Measurements from ENCODE around the gene PRRC2B.
A peak's percentile ranks its signal among the peaks of the same experiment; 100 is the strongest.
"Not testable (repeated sequence)": the region's sequence is repeated elsewhere in the genome, so short reads cannot be mapped to it uniquely, and the experiment has no call there.

PRRC2B gene

DNA sequence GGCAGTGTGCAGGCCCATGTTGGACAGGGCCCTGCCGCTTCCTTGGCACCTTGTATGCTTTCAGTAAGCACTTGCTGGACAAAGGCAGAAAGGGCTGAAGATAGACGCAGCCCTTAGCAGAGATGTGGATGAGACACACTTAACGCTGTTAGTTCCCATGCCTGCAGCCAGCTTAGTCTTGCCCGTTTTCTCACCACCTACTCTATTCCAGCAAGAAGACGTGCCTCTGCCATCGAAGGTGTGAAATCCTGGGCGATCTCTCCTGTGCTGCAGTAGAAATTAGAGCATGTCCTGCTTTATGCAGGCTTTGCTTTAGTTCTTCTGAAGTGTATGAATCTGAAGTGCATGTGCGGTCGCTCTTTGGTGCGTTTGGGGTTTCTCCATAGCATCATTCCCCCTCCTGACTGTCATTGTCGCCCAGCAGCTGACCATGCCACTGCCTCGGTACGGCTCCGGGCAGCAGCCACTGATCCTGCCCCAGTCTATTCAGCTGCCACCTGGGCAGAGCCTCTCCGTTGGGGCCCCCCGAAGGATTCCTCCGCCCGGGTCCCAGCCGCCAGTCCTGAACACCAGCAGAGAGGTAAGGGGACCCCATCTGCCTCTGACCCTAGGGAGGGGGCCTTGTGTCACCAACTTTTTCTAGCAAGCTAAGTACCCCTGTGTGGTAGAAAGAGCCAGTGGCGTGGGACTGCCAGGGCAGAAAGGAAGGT lies 97.3 kb downstream of the PRRC2B start:
- DNase-seq, result no peak

DNA sequence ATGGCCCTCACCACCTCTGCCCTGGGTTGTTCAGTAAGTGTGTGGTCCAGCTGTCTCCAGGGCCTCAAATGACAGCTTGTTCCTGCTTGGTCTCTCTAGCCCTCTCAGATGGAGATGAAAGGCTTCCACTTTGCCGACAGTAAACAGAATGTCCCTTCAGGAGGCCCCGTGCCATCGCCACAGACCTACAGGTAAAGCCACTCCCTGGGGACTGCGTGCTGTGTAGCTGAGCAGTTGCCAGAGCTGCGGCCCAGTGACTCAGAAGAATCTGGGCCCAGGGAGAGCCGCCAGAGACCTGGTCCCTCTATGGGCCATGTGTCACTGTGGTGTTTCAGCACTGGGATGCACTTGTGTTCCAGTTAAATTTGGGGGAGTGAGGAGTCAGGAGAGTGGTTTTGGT lies 98.2 kb downstream of the PRRC2B start:
- DNase-seq, result no peak

DNA sequence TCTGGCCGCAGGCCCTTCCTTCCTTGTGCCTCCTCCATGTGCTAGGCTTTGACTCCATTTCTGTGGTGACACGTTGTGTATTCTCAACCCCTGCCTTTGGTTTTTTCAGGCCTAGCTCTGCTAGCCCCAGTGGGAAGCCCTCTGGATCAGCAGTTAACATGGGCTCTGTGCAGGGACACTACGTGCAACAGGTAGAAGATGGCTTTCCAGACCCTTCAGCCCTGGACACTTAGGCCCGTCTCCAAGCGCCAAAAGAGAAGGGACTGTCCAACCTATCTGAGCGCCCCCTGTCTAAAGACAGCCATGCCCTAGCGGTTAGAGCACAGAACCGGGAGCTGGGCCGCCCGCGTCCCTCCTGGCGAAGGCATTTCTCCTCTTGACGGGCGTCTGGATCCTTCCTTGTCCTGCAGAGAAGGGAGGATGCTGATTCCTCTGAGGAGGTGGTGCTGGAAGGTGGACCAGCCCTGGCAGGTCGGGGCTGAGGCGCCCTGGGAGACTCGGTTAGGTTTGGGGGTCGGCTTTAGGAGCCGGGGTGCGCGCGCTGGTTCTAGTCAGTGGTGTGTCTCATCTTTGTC lies 100.5 kb downstream of the PRRC2B start:
- DNase-seq, result no peak

DNA sequence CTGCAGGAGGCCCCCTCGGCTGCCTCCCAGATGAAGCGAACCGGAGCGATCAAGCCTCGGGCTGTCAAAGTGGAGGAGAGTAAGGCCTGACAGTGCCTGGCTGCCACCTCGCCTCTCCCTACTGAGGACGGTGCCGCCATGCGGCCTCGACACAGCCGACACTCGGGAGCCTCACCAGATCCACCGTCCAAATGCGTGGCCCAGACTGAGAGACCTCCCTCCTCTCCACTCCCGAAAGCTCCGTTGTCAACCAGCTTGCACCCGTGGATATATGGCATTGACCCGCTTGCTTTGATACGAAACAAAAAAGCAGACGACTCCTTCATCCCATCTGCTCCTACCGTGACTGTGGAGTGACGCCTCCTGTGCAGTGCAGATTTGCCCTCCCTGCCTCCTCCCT lies 101.9 kb downstream of the PRRC2B start:
- no peak for DNase-seq

DNA sequence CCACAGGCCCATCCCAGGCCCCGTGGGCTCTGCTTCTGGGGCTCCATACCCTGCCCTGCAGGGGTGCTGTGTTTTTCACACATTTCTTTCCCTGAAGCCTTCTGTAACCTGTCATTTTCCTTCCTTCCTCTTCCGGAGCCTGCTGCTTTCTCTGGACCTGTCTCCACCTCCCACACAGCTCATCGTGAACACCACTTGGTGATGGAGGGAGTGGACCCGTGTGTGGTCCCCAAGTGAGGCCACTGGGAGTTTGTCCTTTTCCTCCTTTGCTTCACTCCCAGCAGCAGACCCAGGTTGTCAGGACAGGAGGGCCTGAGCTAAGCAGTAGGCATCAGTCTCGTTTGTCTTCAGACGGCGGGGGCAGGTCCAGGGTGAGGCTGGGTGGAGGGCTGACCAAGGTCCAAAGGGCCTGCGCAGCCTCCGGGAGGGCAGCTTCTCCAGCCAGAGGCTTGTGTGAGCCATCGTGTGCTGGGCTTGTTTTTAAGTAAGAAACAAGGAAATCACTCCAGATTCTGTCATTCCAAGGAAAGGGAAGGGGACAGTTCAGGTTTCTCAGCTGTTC lies 103.0 kb downstream of the PRRC2B start:
- DNase-seq, result no peak

DNA sequence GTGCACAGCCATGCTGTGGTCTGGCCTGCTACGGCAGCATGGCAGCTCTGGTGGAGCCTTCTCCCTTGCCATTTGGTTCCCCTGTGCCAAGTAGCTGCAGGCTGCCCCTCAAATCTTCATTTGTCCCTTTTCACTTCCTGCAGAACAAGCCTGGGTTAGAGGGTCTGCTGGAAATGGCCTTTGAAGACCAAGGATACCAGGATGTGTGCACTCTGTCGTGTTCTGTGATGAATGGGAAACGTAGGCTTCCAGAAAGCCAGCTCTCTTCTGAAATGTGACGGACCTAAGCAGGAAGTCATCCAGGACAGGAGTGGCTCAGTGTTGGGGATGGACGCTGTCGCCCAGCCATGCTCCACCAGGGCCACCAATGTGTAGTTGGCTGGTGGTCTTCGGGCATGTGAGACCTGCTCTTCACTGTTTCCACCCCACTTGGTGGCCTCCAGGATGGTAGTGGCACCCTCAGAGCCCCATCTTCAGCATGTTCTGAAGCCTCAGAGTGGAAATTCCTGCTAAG lies 105.4 kb downstream of the PRRC2B start:
- no peak for DNase-seq

DNA sequence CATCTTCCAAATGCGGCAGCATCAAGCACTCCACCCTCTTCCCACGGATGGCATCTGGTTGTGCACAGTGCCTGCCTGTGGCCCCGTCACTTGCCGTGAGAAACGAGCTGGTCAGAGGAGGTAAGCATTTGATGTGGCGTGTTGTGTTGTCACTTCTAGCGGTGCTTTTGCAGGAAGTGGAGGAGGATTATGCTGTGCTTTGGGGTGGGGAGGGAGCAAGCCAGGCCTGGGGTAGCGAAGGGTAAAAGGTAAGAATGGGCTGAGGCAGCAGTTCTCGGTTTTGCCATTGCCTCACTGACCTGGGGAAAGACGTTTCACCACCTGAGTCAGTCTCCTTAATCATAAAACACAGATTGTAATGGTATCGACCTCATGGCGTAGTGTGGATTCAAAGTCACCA lies 106.5 kb downstream of the PRRC2B start:
- DNase-seq, result no peak

DNA sequence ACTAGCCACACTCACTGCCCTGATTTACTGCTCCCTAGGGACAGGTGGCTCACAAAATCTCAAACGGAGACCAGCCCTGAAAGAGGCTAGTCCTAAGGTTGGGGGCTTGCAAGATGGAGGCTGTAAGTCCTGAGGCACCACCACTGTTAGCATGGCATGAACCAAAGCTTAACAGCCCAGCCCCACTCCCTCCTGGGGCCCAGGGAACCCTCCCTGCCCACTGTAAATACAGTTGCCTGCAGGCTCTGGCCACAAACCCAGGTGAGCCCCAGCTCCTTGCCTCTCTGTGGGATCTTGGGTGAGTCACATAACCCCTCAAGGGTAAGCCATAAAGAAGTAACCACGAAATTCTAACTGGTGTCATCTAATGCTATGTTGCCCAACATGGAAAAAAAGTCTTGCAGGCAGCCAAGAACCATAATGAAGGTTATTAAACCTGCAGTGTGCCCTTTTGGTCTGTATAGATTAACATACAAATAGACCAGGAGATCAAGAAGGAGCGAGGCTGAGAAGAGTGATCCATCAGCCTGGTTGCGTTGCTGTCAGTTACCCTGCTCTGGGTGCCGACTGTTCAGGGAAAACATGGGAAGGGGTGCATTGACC lies 107.2 kb downstream of the PRRC2B start:
- DNase-seq, result no peak

DNA sequence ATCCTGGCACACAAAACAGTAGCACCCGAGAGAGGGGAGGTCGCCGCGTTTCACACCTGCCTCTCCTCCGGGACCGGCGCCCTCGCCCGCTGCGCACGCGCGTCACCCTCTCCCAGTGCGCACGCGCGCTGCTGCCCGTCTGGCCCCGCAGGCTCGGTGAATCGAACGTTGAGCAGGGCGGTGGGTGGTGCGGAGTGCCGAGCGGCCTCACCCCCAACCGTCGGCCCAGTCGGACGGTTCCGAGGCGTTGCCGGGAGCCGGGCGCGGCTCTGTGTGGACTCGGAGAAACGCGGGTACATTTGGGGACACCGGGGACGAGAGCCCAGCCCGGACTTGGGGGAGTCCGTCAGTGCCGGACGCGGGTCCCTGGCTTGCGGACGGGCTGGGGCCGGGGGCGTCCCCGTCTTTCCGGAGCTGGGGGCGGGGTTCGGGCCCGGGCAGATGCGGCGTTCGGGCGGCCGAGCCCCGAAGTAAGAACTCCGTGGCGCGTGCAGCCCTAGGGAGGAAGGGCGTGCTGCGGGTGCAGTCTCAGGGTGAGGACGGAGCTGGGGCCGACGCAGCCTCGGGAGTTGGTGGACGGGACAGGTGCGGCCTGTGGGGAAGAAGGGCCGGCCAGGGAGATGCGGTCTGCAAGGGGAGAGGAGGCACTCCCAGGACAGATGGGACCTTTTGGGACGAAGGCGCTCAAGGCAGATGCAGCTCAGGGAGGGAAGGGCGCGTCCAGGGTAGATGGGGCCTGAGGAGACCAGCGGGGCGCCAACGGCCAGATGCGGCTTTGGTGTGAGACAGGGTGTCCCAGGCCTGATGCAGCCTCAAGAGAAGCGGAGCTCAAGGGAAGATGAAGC lies 109.1 kb downstream of the PRRC2B start, which contains the start of gene POMT1:
Gene POMT1 (plus strand): TSS at position 138 of the 845 bp plus-strand sequence. CDS start 1,301 bp downstream, outside the sequence.
- peak; percentile 95 for DNase-seq

DNA sequence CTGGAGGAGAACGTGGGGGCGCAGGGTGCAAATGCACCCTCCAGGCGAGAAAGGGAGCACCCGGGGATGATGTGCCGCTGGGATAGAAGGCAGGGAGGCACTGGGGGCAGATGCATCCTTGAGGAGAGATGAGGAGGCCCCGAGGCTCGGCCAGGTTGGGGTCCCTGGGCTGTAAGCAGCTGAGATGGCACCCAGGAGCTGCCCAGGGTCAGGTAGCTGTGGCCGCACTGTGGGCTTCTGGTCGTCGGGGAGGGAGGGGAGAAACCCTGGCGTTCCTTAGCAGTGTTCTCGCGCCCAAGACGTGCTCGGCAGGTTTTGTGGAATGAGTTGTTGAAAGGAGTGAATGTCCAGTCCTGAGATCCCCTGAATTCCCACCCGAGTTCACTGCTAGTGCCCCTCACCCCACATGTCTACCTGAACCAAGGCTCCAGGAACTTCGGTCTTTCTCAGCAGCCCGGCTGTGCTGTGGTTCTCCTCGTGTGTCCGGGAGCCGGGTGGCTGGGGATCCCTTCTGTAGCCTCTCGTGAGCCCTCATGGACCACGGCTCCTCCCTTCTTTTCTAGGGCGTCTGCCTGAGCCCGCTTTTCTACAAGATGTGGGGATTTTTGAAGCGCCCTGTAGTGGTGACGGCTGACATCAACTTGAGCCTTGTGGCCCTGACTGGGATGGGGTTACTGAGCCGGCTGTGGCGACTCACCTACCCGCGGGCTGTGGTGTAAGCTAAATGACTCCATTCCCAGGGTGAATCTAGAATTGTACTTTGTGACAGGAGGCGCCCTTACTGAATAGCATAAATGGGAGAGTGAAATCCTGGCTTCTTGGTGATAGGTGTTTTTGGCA lies 110.0 kb downstream of the PRRC2B start:
- DNase-seq, result no peak

DNA sequence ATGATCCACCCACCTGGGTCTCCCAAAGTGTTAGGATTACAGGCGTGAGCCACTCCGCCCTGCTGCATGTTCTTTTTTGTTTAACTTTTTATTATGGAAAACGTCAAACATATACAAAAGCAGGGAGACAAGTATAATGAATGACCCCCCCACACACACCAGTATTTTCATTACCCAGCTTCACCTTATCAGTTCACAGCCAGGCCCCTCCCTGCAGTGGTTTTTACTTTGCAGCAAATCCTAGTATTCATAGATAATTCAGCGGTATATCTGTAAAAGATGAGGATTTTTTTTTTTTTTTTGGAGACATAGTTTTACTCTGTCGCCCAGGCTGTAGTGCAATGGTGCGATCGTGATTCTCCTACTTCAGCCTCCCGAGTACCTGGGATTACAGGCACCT lies 111.1 kb downstream of the PRRC2B start:
- DNase-seq, result no peak

DNA sequence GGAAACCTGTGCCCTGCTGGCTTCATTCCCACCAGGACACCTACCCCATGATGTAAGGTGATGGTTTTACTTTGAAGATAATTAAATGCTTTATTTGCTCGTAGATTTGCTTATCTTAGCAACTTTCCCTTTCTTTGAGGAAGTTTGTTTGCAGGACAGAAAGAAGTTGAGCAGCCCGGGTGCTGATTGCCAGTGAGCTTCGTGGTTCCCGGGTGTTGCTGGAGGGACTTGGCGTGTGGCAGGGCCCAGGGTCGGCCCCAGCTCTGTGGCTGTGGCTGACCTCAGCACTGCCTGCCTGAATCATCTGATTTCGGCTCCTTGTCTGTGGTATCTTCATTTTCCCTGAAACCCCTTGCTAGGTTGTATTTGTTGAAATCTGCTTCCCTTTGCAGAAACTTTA lies 117.5 kb downstream of the PRRC2B start:
- DNase-seq, result no peak

DNA sequence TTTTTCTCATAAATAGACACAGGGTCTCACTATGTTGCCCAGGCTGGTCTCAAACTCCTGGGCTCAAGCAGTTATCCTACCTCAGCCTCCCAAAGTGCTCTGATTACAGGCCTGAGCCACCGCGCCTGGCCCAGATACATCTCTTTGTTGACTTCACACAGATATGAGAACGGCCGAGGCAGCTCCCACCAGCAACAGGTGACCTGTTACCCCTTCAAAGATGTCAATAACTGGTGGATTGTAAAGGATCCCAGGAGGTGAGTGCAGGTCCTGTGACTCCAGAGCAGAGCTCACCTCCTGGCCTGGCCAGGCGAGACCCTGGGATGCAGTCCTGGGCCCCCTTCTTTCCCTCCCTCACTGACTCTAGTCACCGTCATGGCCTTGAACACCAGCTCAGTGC lies 118.0 kb downstream of the PRRC2B start:
- no peak for DNase-seq

DNA sequence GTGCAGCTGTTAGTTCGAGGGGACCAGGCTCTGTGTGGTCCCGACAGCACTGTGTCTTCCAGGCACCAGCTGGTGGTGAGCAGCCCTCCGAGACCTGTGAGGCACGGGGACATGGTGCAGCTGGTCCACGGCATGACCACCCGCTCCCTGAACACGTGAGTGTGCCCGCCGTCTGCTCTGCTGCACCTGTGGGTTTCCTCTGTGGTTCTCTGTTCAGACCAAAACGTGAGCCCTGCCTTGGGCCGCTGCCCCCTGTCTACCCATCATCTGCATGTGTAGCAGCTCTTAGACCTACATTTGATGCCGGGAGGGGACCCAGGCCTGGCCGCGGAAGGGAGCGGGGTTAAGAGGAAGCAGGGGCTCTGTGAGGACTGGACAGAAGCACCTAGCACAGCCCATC lies 119.3 kb downstream of the PRRC2B start:
- no peak for DNase-seq

DNA sequence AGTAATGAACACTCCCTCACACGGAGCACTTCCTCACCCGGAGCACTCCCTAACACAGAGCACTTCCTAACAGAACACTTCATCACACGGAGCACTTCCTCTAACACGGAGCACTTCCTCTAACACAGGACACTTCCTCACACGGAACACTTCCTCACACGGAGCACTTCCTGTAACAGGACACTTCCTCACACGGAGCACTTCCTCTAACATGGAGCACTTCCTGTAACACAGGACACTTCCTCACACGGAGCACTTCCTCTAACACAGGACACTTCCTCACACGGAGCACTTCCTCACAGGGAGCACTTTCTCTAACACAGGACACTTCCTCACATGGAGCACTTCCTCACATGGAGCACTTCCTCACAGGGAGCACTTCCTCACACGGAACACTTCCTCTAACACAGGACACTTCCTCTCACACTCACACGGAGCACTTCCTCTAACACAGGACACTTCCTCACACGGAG lies 121.7 kb downstream of the PRRC2B start:
- not testable (repeated sequence) for DNase-seq

DNA sequence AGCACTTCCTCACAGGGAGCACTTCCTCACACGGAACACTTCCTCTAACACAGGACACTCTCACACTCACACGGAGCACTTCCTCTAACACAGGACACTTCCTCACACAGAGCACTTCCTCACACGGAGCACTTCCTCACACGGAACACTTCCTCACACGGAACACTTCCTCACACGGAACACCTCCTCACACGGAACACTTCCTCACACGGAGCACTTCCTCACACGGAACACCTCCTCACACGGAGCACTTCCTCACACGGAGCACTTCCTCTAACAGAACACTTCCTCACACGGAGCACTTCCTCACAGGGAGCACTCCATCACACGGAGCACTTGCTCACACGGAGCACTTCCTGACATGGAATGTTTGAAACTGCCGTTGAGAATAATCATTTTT lies 122.2 kb downstream of the PRRC2B start:
- no peak for DNase-seq

DNA sequence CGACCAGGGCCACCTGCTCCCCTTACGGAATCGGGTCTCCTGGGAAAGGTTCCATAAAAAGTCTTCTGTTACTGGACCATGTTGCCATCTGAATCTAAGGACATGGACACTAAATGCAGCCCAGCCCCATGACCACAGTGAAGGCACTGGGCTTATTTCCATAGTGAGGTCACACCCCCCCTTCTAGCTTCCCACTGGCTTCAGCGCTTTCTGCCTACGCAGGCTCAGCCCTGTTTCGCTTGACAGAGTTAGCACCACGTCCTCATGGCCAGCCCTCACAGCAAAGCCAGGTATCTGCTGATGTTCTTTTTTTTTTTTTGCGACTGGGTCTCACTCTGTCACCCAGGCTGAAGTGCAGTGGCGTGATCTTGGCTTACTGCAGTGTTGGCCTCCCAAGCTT lies 123.0 kb downstream of the PRRC2B start:
- no peak for DNase-seq

DNA sequence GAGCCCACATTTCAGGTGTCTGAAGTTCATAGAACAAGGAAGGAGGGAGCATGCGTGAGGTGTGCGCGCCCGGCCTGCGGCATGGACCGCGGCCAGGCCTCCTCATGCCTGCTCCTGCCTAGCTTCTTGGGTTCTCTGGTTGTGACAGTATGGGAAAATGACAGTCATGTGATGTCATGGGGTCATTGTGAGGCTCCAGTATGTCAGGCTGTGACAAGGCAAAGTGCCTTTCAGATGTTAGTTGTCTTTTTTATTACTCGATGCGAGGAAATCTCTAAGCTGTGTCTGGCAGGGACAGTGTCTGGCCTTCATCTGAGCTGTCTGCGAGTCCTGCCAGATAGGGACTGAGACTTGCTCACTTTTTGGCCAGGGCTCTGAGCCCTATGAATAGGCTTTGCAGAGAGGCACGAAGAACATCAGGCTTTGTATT lies 123.9 kb downstream of the PRRC2B start:
- no peak for DNase-seq

DNA sequence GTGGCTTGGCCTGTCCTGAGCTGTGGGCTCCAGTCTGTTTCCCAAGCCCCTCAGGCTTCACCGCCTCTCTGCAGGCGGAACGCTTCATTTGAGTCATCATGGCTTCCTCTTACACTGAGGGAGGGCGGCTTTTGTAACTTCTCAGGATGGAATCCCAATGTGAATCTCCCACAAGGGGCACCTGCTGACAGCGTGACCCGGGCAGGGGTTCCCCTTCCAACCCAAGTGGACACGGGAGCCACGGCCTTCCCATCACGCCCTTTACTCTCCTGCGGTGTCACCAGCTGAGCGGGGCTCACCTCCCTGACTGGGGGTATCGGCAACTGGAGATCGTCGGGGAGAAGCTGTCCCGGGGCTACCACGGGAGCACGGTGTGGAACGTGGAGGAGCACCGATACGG lies 124.7 kb downstream of the PRRC2B start:
- DNase-seq, result no peak

DNA sequence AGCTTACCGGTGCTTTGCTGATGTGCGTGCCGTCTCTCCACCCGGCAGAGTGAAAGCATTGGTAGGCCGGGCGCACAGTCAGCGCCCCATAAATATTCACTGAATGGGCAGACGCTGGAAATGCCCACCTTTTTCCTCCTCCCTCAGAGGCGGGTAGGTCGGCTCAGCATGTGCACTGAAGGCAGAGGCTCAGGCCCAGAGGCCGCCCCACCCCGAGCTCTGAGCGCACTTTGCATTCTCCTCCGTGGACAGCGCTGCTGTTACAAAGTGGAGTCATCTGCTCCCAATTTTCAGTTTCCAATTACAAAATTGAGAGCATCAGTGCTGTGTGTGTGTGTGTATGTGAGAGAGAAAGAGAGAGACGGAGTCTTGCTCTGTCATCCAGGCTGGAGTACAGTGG lies 126.6 kb downstream of the PRRC2B start:
- DNase-seq, result no peak

DNA sequence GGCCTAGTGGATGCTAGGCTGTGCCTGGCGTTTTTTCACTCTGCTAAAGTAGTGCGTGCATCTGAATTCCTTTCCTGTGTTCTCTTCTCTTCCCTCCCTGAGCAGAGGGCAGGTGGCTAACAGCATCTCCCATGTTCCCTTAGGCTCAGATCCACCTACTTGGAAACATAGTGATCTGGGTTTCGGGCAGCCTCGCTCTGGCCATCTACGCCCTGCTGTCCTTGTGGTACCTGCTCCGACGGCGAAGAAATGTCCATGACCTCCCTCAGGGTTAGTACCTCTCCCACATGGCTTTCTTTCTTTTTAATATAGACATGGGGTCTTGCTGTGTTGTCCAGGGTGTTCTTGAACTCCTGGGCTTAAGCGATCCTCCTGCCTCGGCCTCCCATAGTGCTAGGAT lies 127.3 kb downstream of the PRRC2B start:
- DNase-seq, result no peak

DNA sequence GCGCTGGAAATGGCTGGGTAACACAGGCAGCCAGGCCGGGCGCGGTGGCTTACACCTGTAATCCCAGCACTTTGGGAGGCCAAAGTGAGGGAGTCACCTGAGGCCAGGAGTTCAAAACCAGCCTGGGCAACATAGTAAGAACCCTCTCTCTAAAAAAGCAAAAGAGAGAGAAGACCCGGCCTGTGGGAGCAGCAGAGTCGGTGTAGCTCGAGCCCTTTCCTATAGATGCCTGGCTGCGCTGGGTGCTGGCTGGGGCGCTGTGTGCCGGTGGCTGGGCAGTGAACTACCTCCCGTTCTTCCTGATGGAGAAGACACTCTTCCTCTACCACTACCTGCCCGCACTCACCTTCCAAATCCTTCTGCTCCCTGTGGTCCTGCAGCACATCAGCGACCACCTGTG lies 127.9 kb downstream of the PRRC2B start:
- DNase-seq, result no peak
